H1 (cell line): ENCODE results near the gene IGLL5. TPM values are rescaled to one million over a fixed set of nuclear protein-coding genes. Genes with fewer than 3 reads are reported as not detected.

Experiments
- CTCF ChIA-PET: fragments of 300-600 bp; sonication (Branson Sonifier 250); formaldehyde crosslinking; loops from one replicate; lab custom pipeline; 2021; ENCODE audit not compliant: partially characterized antibody; lab: Charles Lee
- POLR2A ChIA-PET: fragments of 300-600 bp; sonication (Branson Sonifier 250); formaldehyde crosslinking; loops from one replicate; lab custom pipeline; 2021; ENCODE audit warnings: inconsistent platforms; ENCODE audit not compliant: partially characterized antibody; lab: Charles Lee
- DNase-seq, 2 experiments: peaks; one replicate each; pipeline versions ENCODE4 v3.0.0 to v3.0.0-alpha.2; 2010 to 2022; ENCODE audit warnings: low spot score in 2 of 2, low read depth in 1 of 2, mixed read lengths in 1 of 2
- FAIRE-seq: peaks from 2 replicates; lab custom pipeline; 2011; peaks lifted over from hg19 to GRCh38; lab: Jason Lieb, UNC
- H2AFZ ChIP-seq: 2 replicates; pipeline ENCODE4 v1.8.1; 2012; ENCODE audit warnings: low read length, inconsistent platforms
- H2AK5ac ChIP-seq: 2 replicates; pipeline ENCODE4 v1.6.1; 2013; ENCODE audit warnings: low read depth, low read length
- H2BK120ac ChIP-seq: replicated peaks from 2 replicates; pipeline ENCODE3; 2013; ENCODE audit warnings: low read depth, low read length, inconsistent platforms
- H2BK12ac ChIP-seq: 2 replicates; pipeline ENCODE4 v1.6.1; 2013; ENCODE audit warnings: low read depth, low read length
- H2BK15ac ChIP-seq: 2 replicates; pipeline ENCODE4 v1.6.1; 2013; ENCODE audit warnings: low read length
- H2BK20ac ChIP-seq: 2 replicates; pipeline ENCODE4 v1.6.1; 2013; ENCODE audit warnings: low read length
- H2BK5ac ChIP-seq: 2 replicates; pipeline ENCODE4 v1.6.1; 2013; ENCODE audit warnings: low read depth, low read length
- H3K14ac ChIP-seq: 2 replicates; pipeline ENCODE4 v1.6.1; 2013; ENCODE audit warnings: inconsistent platforms; ENCODE audit not compliant: insufficient read length
- H3K18ac ChIP-seq: 2 replicates; pipeline ENCODE4 v1.6.1; 2013; ENCODE audit warnings: low read length; ENCODE audit errors: extremely low read depth
- H3K23ac ChIP-seq: 2 replicates; pipeline ENCODE4 v1.6.1; 2013; ENCODE audit warnings: inconsistent platforms; ENCODE audit not compliant: insufficient read length
- H3K23me2 ChIP-seq: 2 replicates; pipeline ENCODE4 v1.6.1; 2013; ENCODE audit warnings: low read depth, low read length
- H3K27ac ChIP-seq: 2 replicates; pipeline ENCODE4 v1.6.1; 2011; ENCODE audit warnings: low read depth, low read length, inconsistent platforms
- H3K27me3 ChIP-seq, 4 experiments: replicated peaks in 1 of 4; 1 replicate in 1 of 4; 2 replicates in 3 of 4; pipeline versions ENCODE4 v1.6.1 to v1.8.1; 2011 to 2013; ENCODE audit warnings: low read length in 3 of 4, mild to moderate bottlenecking in 3 of 4, inconsistent platforms in 2 of 4, mixed read lengths in 2 of 4, moderate library complexity in 1 of 4; ENCODE audit not compliant: control insufficient read depth in 3 of 4, insufficient read depth in 3 of 4; ENCODE audit errors: extremely low read depth in 1 of 4
- H3K36me3 ChIP-seq, 4 experiments: 2 replicates each; pipeline versions ENCODE4 v1.6.1 to v1.8.1; 2011 to 2013; ENCODE audit warnings: mild to moderate bottlenecking in 4 of 4, low read length in 3 of 4, moderate library complexity in 2 of 4, control low read depth in 1 of 4, inconsistent platforms in 1 of 4; ENCODE audit not compliant: insufficient read depth in 4 of 4, control insufficient read depth in 2 of 4
- H3K4ac ChIP-seq: replicated peaks from 2 replicates; pipeline ENCODE3; 2013; ENCODE audit warnings: low read length, low read depth, mixed read lengths, inconsistent platforms; ENCODE audit not compliant: insufficient read length
- H3K4me1 ChIP-seq, 4 experiments: replicated peaks in 1 of 4; 1 replicate in 1 of 4; 2 replicates in 3 of 4; pipeline versions ENCODE4 v1.6.1 to v1.8.1; 2011 to 2013; ENCODE audit warnings: low read length in 3 of 4, inconsistent platforms in 2 of 4, mixed read lengths in 1 of 4; ENCODE audit not compliant: insufficient read depth in 4 of 4, control insufficient read depth in 3 of 4
- H3K4me2 ChIP-seq, 2 experiments: 2 replicates each; pipeline versions ENCODE4 v1.6.1 to v1.8.1; 2011 to 2013; ENCODE audit warnings: low read depth in 2 of 2, low read length in 2 of 2, control low read depth in 1 of 2, inconsistent platforms in 1 of 2, mild to moderate bottlenecking in 1 of 2; ENCODE audit not compliant: insufficient read depth in 1 of 2
- H3K4me3 ChIP-seq, 4 experiments: fragments of 200-600, 300-600 bp in 1 of 4; sonication (generic), shearing (Covaris generic), sonication (Bioruptor Twin) in 1 of 4; 2 replicates each; pipeline versions ENCODE4 v1.5.1 to v1.8.1; 2011 to 2016; ENCODE audit warnings: low read length in 4 of 4, low read depth in 3 of 4, control low read depth in 2 of 4, inconsistent platforms in 2 of 4, mild to moderate bottlenecking in 2 of 4, mixed read lengths in 1 of 4, moderate library complexity in 1 of 4; ENCODE audit not compliant: insufficient read depth in 2 of 4; ENCODE audit errors: extremely low read depth in 1 of 4
- H3K56ac ChIP-seq: replicated peaks from 2 replicates; pipeline ENCODE3; 2013; ENCODE audit warnings: low read depth, mild to moderate bottlenecking, mixed read lengths, low read length, inconsistent platforms; ENCODE audit not compliant: insufficient read length
- H3K79me1 ChIP-seq: 2 replicates; pipeline ENCODE4 v1.6.1; 2013; ENCODE audit warnings: low read depth, low read length, control low read depth
- H3K79me2 ChIP-seq, 2 experiments: 2 replicates each; pipeline versions ENCODE4 v1.6.1 to v1.8.1; 2012 to 2013; ENCODE audit warnings: low read length in 2 of 2, mild to moderate bottlenecking in 2 of 2, inconsistent platforms in 1 of 2; ENCODE audit not compliant: insufficient read depth in 2 of 2, control insufficient read depth in 1 of 2
- H3K9ac ChIP-seq, 4 experiments: replicated peaks in 1 of 4; 1 replicate in 1 of 4; 2 replicates in 3 of 4; pipeline versions ENCODE4 v1.6.1 to v1.8.1; 2011 to 2013; ENCODE audit warnings: low read depth in 3 of 4, low read length in 3 of 4, control low read depth in 2 of 4, mild to moderate bottlenecking in 2 of 4, moderate library complexity in 2 of 4, inconsistent platforms in 1 of 4; ENCODE audit errors: extremely low read depth in 1 of 4
- H3K9me3 ChIP-seq, 2 experiments: 2 replicates each; pipeline versions ENCODE4 v1.6.1 to v1.8.1; 2012 to 2013; ENCODE audit warnings: mild to moderate bottlenecking in 2 of 2, moderate library complexity in 2 of 2, control low read depth in 1 of 2, inconsistent platforms in 1 of 2, low read depth in 1 of 2, low read length in 1 of 2, mixed read lengths in 1 of 2; ENCODE audit not compliant: insufficient read depth in 2 of 2
- H4K20me1 ChIP-seq, 2 experiments: replicated peaks in 1 of 2; 2 replicates each; pipeline versions ENCODE3 to v1.8.1; 2011 to 2013; ENCODE audit warnings: inconsistent platforms in 2 of 2, low read length in 2 of 2, mild to moderate bottlenecking in 1 of 2; ENCODE audit not compliant: insufficient read depth in 2 of 2, control insufficient read depth in 1 of 2
- H4K5ac ChIP-seq: 2 replicates; pipeline ENCODE4 v1.6.1; 2013; ENCODE audit warnings: low read length, low read depth, mixed read lengths, inconsistent platforms; ENCODE audit not compliant: insufficient read length
- H4K8ac ChIP-seq: 2 replicates; pipeline ENCODE4 v1.8.0; 2013; ENCODE audit warnings: mild to moderate bottlenecking, moderate library complexity, low read length, inconsistent platforms; ENCODE audit not compliant: insufficient read depth; ENCODE audit errors: extremely low read depth
- H4K91ac ChIP-seq: replicated peaks from 2 replicates; pipeline ENCODE3; 2013; ENCODE audit warnings: low read length, mixed read lengths, inconsistent platforms; ENCODE audit not compliant: insufficient read length
- ASH2L ChIP-seq: fragments of 200-600, 300-600 bp; sonication (generic); IDR thresholded peaks from one replicate; pipeline ENCODE4 v1.7.1; 2017; ENCODE audit warnings: low read length
- HDAC2 ChIP-seq, 2 experiments: fragments of 300-600 bp in 1 of 2; sonication (generic) in 1 of 2; IDR thresholded peaks; 2 replicates each; pipeline ENCODE4 v1.6.1; 2011 to 2012; ENCODE audit warnings: low read depth in 2 of 2, low read length in 2 of 2, mild to moderate bottlenecking in 2 of 2, moderate library complexity in 2 of 2, borderline replicate concordance in 1 of 2, inconsistent platforms in 1 of 2
- MAFK ChIP-seq: IDR thresholded peaks from 2 replicates; pipeline ENCODE4 v1.6.1; 2012; ENCODE audit warnings: low read depth, mild to moderate bottlenecking, improper control_type of control experiment, low read length
- TAF1 ChIP-seq: IDR thresholded peaks from 2 replicates; pipeline ENCODE4 v1.6.1; 2011; ENCODE audit warnings: mild to moderate bottlenecking, low read depth, low read length
- WGBS, 2 experiments: shearing (Covaris generic) in 1 of 2; methylation state at CpG; one replicate each; pipeline versions ENCODE4 v1.1.6 to v1.1.7; 2013 to 2015; ENCODE audit warnings: low lambda C conversion rate in 2 of 2, mixed read lengths in 2 of 2, inconsistent platforms in 1 of 2, low coverage in 1 of 2, missing lambda C conversion rate in 1 of 2; ENCODE audit not compliant: insufficient replicate concordance in 2 of 2, insufficient coverage in 1 of 2, insufficient read length in 1 of 2; ENCODE audit errors: extremely low coverage in 1 of 2, missing lambda C conversion rate in 1 of 2; 5-methylcytosine and 5-hydroxymethylcytosine counted together
- polyA plus RNA-seq, 7 experiments: library from polyadenylated mRNA; depleted of rRNA in 3 of 7; stranded (reverse) in 5 of 7; unstranded in 2 of 7; fragments of >200 nt in 5 of 7; fragments of 200-250 nt in 2 of 7; gene quantifications; 1 replicate in 5 of 7; 2 replicates in 1 of 7; 4 replicates in 1 of 7; pipeline versions ENCODE4 v1.2.1 to v1.2.3, GENCODE V29; 2011 to 2013; ENCODE audit warnings: missing spikeins in 2 of 7, mixed read lengths in 2 of 7
- total RNA-seq: library from RNA; stranded (reverse); fragmentation: NEBNext Ultra II Directional; extraction: Animal tissue kit (Norgen Biotek cat#: 25700); gene quantifications from 2 replicates; pipeline ENCODE4 v1.2.1, GENCODE V29; 2021

Gene IGLL5
- total and polyA plus RNA-seq, 2 of the 8 experiments (the other 6 are each of a cell fraction or from before 2014, with no cell fraction given), result not detected

DNA sequence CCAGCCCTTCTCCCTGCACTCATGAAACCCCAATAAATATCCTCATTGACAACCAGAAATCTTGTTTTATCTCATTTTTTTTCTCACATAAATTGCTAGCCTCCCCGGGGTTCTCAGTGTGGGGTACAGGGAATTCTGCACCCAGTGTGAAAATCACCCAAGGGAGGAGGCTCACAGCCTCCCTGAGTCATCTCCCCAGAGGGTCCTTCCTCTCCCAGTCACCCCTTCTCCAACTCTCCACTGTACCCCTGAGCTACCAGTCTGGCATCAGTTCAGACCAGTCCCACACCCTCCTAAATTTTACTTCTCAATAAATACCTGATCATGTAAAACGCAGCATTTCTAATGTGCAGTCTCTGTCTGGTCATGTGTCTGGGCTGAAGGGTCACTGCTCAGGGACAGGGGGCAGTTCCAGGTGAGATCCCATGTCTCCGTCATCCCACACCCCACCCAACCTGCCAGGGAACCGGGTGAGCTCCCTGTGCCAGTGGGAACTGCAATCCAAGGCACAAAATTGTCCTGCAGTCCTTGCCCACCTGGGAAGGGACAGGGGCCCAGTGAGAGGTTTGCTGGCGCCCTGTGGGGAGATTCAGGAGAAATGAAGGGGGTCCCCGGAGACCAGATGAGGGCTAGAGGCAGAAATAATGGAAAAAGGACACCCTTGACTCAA is 8.3 kb downstream of the IGLL5 start:
- Histone ChIP-seq H3K27ac (no peak overlapping the region), H2BK5ac (no peak overlapping the region), H3K4me1 (no peaks in the 10 kb centered on the region), H4K8ac (no peak overlapping the region), H3K79me2 (no peaks in the 10 kb centered on the region), H3K4me2 (no peak overlapping the region), H3K56ac (no peak overlapping the region), H2BK12ac (no peak overlapping the region), H3K23me2 (no peaks in the 10 kb centered on the region), H3K4ac (no peak overlapping the region), H2AK5ac (no peak overlapping the region), H4K20me1 (no peaks in the 10 kb centered on the region), H3K9me3 (peaks cover 19 to 59% of the 10 kb centered on the region in 2 experiments), H3K79me1 (no peaks in the 10 kb centered on the region; the same call in 1 of the 2 replicates), H3K23ac (no peak overlapping the region), H3K4me3 (no peak overlapping the region), H4K5ac (no peak overlapping the region), H2BK120ac (no peak overlapping the region), H4K91ac (no peak overlapping the region), H3K14ac (no peak overlapping the region), H2AFZ (no peak overlapping the region), H3K18ac (no peak overlapping the region), H3K27me3 (peaks cover 9 to 27% (median 16%) of the 10 kb centered on the region in 4 experiments), H2BK15ac (no peak overlapping the region), H2BK20ac (no peak overlapping the region), H3K9ac (no peak overlapping the region), H3K36me3 (no peaks in the 10 kb centered on the region)
- CTCF ChIA-PET, result interaction anchor here (1.3 kb wide), 1 partner anchor 12 kb away, joined by 3 read pairs; no protein-coding TSS in a partner anchor
- no peak for DNase-seq
- WGBS, 2 experiments, result 69% methylated on average over 6 of the region's 6 CpGs; no CpG with 5 or more reads in 1 of the 2 experiments
- POLR2A ChIA-PET, result no interaction called here
- no peak for FAIRE-seq
- TF ChIP-seq MAFK (no peak), ASH2L (no peak), HDAC2 (IDR thresholded peaks at IDR 0.05; ENCODE audit: borderline replicate concordance in 1 of 2, low read depth in 2 of 2, low read length in 2 of 2) (no peak), TAF1 (no peak)
